ENCODE data around the gene RYR1. TPM values are rescaled to one million over a fixed set of nuclear protein-coding genes. Genes with fewer than 3 reads are reported as not detected.

The RYR1 gene
- total and polyA plus RNA-seq, 3 experiments from 2014 or later, result 0.71 to 3.3 (median 1.4) TPM

DNA sequence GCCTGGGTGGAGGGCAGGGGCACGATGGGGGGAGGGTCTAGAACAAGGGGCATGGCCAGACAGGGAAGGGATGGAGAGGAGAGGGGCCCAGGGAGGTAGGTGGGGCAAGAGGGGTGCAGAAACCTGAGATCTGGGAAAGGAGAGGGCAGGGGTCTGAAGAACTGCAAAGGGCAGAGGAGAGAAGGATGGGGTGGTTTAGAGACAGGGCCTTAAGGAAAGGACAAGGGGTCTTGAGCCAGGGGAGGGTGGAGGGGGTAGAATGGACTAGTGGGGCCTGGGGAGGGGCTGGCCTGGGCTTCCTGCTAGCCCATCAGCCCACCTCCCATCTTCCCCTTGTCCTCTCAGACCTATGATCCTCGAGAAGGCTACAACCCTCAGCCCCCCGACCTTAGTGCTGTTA, 72.5 kb downstream of the RYR1 start:
- DNase-seq, result no peak
- no peaks in the 10 kb centered on the region for H3K36me3 Mint-ChIP-seq
- Histone ChIP-seq H3K27me3 (ENCODE audit: insufficient read depth, low read length, poor library complexity, severe bottlenecking) (no peaks in the 10 kb centered on the region), H3K4me3 (ENCODE audit: low read length) (no peak overlapping the region), H3K4me1 (ENCODE audit: insufficient read depth, low read length) (no peaks in the 10 kb centered on the region), H3K27ac (ENCODE audit: low read depth, low read length) (no peak overlapping the region), H3K9me3 (ENCODE audit: low read length) (no peaks in the 10 kb centered on the region), H3K36me3 (ENCODE audit: insufficient read depth, low read length) (no peaks in the 10 kb centered on the region)
- H3K27ac Mint-ChIP-seq, result peak overlapping the region in 1 of 8 donors; percentile 24
- no peak overlapping the region for H3K4me3 Mint-ChIP-seq
- peaks cover 3 to 6% of the 10 kb centered on the region in 2 donors for H3K27me3 Mint-ChIP-seq
- H3K4me1 Mint-ChIP-seq, result peaks cover 3 to 8% (median 6%) of the 10 kb centered on the region in 3 donors
- CTCF ChIA-PET, result interaction anchor here (0.9 kb wide), 1 partner anchor 51 kb away, joined by 3 read pairs; no protein-coding TSS in a partner anchor
- no peaks in the 10 kb centered on the region for H3K9me3 Mint-ChIP-seq
- POLR2A ChIA-PET, result no interaction called here

DNA sequence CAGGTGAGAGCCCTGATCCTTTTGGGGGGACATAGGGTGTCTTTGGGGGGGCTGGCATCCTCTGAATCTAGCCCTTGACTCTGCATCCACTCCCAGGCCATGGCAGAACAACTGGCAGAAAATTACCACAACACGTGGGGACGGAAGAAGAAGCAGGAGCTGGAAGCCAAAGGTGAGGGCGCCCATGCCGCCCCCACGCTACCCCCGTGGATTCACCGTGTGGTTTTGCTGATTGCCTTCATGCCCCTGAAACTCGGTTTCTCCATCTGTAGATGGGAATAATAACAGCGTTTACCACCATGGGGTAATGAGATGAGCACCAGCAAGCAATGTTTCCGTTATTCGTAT, 72.9 kb downstream of the RYR1 start:
- H3K4me3 Mint-ChIP-seq, result peak overlapping the region in 1 of 7 donors; percentile 58
- DNase-seq, result no peak

GRCh38 chr19:38506723-38507550, 73.4 kb downstream of the RYR1 start:
- CTCF ChIA-PET, result interaction anchor here (0.9 kb wide), 1 partner anchor 50 kb away, joined by 3 read pairs; no protein-coding TSS in a partner anchor
- Histone ChIP-seq H3K36me3 (ENCODE audit: insufficient read depth, low read length) (no peaks in the 10 kb centered on the region), H3K4me3 (ENCODE audit: low read length) (no peak overlapping the region), H3K4me1 (ENCODE audit: insufficient read depth, low read length) (no peaks in the 10 kb centered on the region), H3K27ac (ENCODE audit: low read depth, low read length) (no peak overlapping the region), H3K27me3 (ENCODE audit: insufficient read depth, low read length, poor library complexity, severe bottlenecking) (no peaks in the 10 kb centered on the region), H3K9me3 (ENCODE audit: low read length) (no peaks in the 10 kb centered on the region)
- Mint-ChIP-seq H3K27me3 (peaks cover 3 to 9% of the 10 kb centered on the region in 2 donors), H3K36me3 (no peaks in the 10 kb centered on the region), H3K4me1 (peaks cover 3 to 8% (median 6%) of the 10 kb centered on the region in 3 donors), H3K4me3 (peak overlapping the region in 3 of 7 donors; percentile 8 to 60 (median 58)), H3K27ac (peak overlapping the region in 3 of 8 donors; percentile 8 to 46 (median 44)), H3K9me3 (no peaks in the 10 kb centered on the region)
- DNase-seq, result peak; percentile 70 to 90 (median 83)
- POLR2A ChIA-PET, result no interaction called here

More for the DNA sequence above, 72.9 kb downstream of the RYR1 start:
- Histone ChIP-seq H3K27ac (ENCODE audit: low read depth, low read length) (no peak overlapping the region), H3K36me3 (ENCODE audit: insufficient read depth, low read length) (no peaks in the 10 kb centered on the region), H3K4me1 (ENCODE audit: insufficient read depth, low read length) (no peaks in the 10 kb centered on the region), H3K27me3 (ENCODE audit: insufficient read depth, low read length, poor library complexity, severe bottlenecking) (no peaks in the 10 kb centered on the region), H3K9me3 (ENCODE audit: low read length) (no peaks in the 10 kb centered on the region), H3K4me3 (ENCODE audit: low read length) (no peak overlapping the region)
- Mint-ChIP-seq H3K27me3 (peaks cover 3 to 7% of the 10 kb centered on the region in 2 donors), H3K27ac (peak overlapping the region in 2 of 8 donors; percentile 24 to 44), H3K9me3 (no peaks in the 10 kb centered on the region), H3K4me1 (peaks cover 3 to 8% (median 6%) of the 10 kb centered on the region in 3 donors), H3K36me3 (no peaks in the 10 kb centered on the region)
- ChIA-PET CTCF (interaction anchor here (0.9 kb wide), 1 partner anchor 51 kb away, joined by 3 read pairs; no protein-coding TSS in a partner anchor), POLR2A (no interaction called here)

- ChIA-PET POLR2A (no interaction called here), CTCF (no interaction called here)
- Mint-ChIP-seq H3K36me3 (no peaks in the 10 kb centered on the region), H3K4me3 (peak overlapping the region in 2 of 7 donors; percentile 58 to 64), H3K9me3 (no peaks in the 10 kb centered on the region), H3K27ac (no peak overlapping the region), H3K4me1 (peaks cover 3 to 8% (median 6%) of the 10 kb centered on the region in 3 donors), H3K27me3 (peaks cover 3 to 9% of the 10 kb centered on the region in 2 donors)
- H3K4me1 ChIP-seq (ENCODE audit: insufficient read depth, low read length), result no peaks in the 10 kb centered on the region
- no peaks in the 10 kb centered on the region for H3K27me3 ChIP-seq (ENCODE audit: insufficient read depth, low read length, poor library complexity, severe bottlenecking)
- no peak overlapping the region for H3K27ac ChIP-seq (ENCODE audit: low read depth, low read length)
- H3K9me3 ChIP-seq (ENCODE audit: low read length), result no peaks in the 10 kb centered on the region
- H3K36me3 ChIP-seq (ENCODE audit: insufficient read depth, low read length), result no peaks in the 10 kb centered on the region
- no peak for DNase-seq
- no peak overlapping the region for H3K4me3 ChIP-seq (ENCODE audit: low read length)
Observed at GRCh38 chr19:38507551-38508127, 74.1 kb downstream of the RYR1 start.

DNA sequence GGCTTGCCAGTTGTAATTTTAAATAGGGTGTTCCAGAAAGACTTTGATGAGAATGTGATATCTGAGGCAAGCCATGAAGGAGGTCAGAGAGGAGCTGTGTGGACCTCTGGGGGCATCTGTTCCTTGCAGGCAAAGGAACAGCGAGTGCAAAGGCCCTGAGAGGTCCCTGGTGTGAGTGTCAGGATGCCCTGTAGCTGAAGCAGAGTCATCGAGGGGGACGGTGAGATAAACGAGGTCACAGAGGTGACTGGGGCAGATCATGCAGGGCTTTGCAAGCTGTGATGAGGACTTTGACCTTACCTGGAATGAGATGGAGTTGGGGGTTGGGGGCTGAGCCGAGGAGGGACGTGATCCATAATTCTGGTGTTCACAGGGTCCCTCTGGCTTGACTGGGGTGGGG, 75.0 kb downstream of the RYR1 start:
- Mint-ChIP-seq H3K36me3 (no peaks in the 10 kb centered on the region), H3K4me1 (peaks cover 6 to 12% (median 9%) of the 10 kb centered on the region in 3 donors), H3K27ac (no peak overlapping the region), H3K4me3 (no peak overlapping the region), H3K9me3 (no peaks in the 10 kb centered on the region), H3K27me3 (peaks cover 3 to 9% of the 10 kb centered on the region in 2 donors)
- H3K27ac ChIP-seq (ENCODE audit: low read depth, low read length), result no peak overlapping the region
- DNase-seq, result no peak
- H3K27me3 ChIP-seq (ENCODE audit: insufficient read depth, low read length, poor library complexity, severe bottlenecking), result no peaks in the 10 kb centered on the region
- no peaks in the 10 kb centered on the region for H3K4me1 ChIP-seq (ENCODE audit: insufficient read depth, low read length)
- POLR2A ChIA-PET, result no interaction called here
- CTCF ChIA-PET, result no interaction called here
- no peak overlapping the region for H3K4me3 ChIP-seq (ENCODE audit: low read length)
- H3K9me3 ChIP-seq (ENCODE audit: low read length), result no peaks in the 10 kb centered on the region
- H3K36me3 ChIP-seq (ENCODE audit: insufficient read depth, low read length), result no peaks in the 10 kb centered on the region

GRCh38 chr19:38509027-38509426, 75.5 kb downstream of the RYR1 start:
- Histone ChIP-seq H3K9me3 (ENCODE audit: low read length) (no peaks in the 10 kb centered on the region), H3K27me3 (ENCODE audit: insufficient read depth, low read length, poor library complexity, severe bottlenecking) (no peaks in the 10 kb centered on the region), H3K36me3 (ENCODE audit: insufficient read depth, low read length) (no peaks in the 10 kb centered on the region), H3K27ac (ENCODE audit: low read depth, low read length) (no peak overlapping the region), H3K4me3 (ENCODE audit: low read length) (no peak overlapping the region), H3K4me1 (ENCODE audit: insufficient read depth, low read length) (no peaks in the 10 kb centered on the region)
- Mint-ChIP-seq H3K27ac (no peak overlapping the region), H3K4me1 (peaks cover 10 to 17% (median 14%) of the 10 kb centered on the region in 3 donors), H3K27me3 (peaks cover 3 to 9% of the 10 kb centered on the region in 2 donors), H3K4me3 (no peak overlapping the region), H3K9me3 (no peaks in the 10 kb centered on the region), H3K36me3 (no peaks in the 10 kb centered on the region)
- ChIA-PET CTCF (no interaction called here), POLR2A (no interaction called here)
- DNase-seq, result no peak

GRCh38 chr19:38511074-38511708, 77.7 kb downstream of the RYR1 start:
- Mint-ChIP-seq H3K36me3 (no peaks in the 10 kb centered on the region), H3K4me3 (no peak overlapping the region), H3K27ac (peak overlapping the region in 1 of 8 donors; percentile 50), H3K4me1 (peaks cover 14 to 26% (median 23%) of the 10 kb centered on the region in 3 donors), H3K27me3 (peaks cover 3 to 8% of the 10 kb centered on the region in 2 donors), H3K9me3 (no peaks in the 10 kb centered on the region)
- DNase-seq, result no peak
- ChIA-PET CTCF (interaction anchor here (2.0 kb wide), 1 partner anchor 108 kb away, joined by 5 read pairs; the partner anchor contains the start of gene FAM98C), POLR2A (no interaction called here)
- Histone ChIP-seq H3K36me3 (ENCODE audit: insufficient read depth, low read length) (no peaks in the 10 kb centered on the region), H3K4me3 (ENCODE audit: low read length) (no peak overlapping the region), H3K4me1 (ENCODE audit: insufficient read depth, low read length) (peaks cover 5% of the 10 kb centered on the region), H3K27ac (ENCODE audit: low read depth, low read length) (no peak overlapping the region), H3K27me3 (ENCODE audit: insufficient read depth, low read length, poor library complexity, severe bottlenecking) (no peaks in the 10 kb centered on the region), H3K9me3 (ENCODE audit: low read length) (no peaks in the 10 kb centered on the region)

DNA sequence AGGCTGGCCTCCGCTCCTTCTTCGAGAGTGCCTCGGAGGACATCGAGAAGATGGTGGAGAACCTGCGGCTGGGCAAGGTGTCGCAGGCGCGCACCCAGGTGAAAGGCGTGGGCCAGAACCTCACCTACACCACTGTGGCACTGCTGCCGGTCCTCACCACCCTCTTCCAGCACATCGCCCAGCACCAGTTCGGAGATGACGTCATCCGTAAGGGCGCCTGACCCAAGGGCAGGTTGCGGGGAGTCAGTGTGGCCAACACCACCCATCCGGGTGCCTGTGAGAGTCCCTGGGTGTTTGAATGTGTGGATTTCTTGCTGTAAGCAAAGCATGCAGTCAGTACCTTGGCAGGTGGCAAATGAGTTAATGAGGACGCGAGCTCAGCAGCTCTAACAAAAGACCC, 78.8 kb downstream of the RYR1 start:
- H3K4me3 Mint-ChIP-seq, result no peak overlapping the region
- ChIA-PET POLR2A (no interaction called here), CTCF (interaction anchor here (2.0 to 5.6 kb wide), 2 partner anchors 109 to 123 kb away, joined by 5 to 79 read pairs; partner anchors contain the start of gene FAM98C)

More for the DNA sequence above, 78.8 kb downstream of the RYR1 start:
- Histone ChIP-seq H3K9me3 (ENCODE audit: low read length) (no peaks in the 10 kb centered on the region), H3K27ac (ENCODE audit: low read depth, low read length) (no peak overlapping the region), H3K4me3 (ENCODE audit: low read length) (no peak overlapping the region), H3K4me1 (ENCODE audit: insufficient read depth, low read length) (peaks cover 5% of the 10 kb centered on the region), H3K36me3 (ENCODE audit: insufficient read depth, low read length) (no peaks in the 10 kb centered on the region), H3K27me3 (ENCODE audit: insufficient read depth, low read length, poor library complexity, severe bottlenecking) (no peaks in the 10 kb centered on the region)
- Mint-ChIP-seq H3K4me1 (peaks cover 8 to 23% (median 18%) of the 10 kb centered on the region in 3 donors), H3K27me3 (peaks cover 3 to 6% of the 10 kb centered on the region in 2 donors), H3K36me3 (no peaks in the 10 kb centered on the region), H3K27ac (no peak overlapping the region), H3K9me3 (no peaks in the 10 kb centered on the region)
- no peak for DNase-seq

Measured in CD8-positive, alpha-beta memory T cell (primary cell).